T follicular helper cell (primary cell): ENCODE measurements around the gene SEMA3D.

Source experiments
- DNase-seq: peaks from one replicate; pipeline ENCODE4 v3.0.0-alpha.2; 2020; ENCODE audit warnings: low read depth

The SEMA3D gene

DNA sequence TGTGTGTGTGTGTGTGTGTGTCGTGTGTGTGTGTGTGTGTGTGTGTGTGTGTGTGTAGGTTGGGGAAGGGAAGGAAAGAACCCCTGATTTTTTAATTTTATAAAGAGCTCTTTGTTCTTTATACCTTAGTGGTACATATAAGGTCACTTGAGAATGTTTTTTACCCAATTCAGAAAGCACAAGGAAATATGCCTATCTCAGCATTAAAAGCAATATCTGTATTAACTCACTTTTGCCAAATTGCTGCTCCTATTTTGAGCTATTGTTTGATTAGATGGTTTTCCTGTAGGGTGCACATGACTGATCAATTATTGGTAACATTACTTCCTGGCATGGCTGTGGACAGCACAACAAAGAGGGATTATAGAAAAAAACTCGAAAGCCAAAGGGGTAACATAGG lies 60.5 kb downstream of the SEMA3D start:
- no peak for DNase-seq

DNA sequence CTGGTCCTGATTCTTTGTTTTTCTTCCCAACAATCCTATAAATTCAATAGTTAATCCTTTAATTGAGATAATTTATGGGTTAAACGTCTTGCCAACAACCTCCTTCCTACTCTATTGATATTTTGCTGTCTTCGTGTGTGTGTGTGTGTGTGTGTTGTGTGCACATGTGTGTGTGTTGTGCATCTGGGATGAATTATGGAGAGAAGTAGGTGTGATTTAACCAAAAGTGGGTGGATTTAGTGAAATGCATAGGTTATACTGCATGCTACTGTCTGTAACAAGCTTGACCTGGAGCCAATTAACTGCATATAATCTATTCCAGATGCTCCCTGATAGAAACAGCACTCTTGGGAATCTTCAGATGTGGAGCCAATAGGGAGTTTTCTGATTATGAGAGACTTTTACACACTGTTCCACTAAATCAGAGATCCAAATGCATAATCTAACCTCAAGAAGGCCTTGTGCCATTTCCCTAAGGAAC lies 61.2 kb downstream of the SEMA3D start:
- DNase-seq = no peak

DNA sequence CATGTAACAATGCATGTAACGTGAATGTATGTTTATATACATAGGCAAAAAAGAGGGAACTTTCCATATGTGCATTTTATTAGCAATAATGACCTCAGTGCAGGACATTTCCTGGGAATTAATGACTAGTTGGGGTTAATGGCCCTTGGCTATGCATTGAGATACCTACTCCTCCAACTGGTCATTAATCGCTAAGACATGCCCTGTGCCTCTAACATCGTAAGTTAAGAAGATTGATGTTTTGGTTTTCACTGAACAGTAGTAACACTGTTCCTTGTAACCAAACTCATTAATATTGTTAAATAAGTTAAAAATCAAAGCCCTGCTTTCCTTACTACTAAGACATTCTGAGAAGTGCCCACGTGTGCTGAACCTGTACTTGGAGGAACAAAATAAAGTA lies 61.7 kb downstream of the SEMA3D start:
- DNase-seq = no peak

DNA sequence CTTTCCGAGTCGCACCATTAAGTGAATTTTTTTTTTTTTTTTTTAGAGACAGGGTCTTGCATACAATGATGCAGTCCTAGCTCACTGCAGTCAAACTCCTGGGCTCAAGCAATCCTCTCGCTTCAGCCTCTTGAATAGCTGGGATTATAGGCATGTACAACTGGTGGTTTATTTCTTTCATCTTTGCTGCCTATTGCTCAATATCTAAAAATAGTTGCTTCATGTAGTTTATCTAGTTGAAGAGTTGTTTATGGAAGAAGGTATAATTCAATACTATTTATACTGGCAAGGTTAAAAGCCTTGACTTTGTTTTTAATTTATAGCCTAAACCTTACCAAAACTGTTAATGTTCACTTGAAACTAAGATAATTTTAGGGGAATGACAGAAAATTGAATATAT lies 66.9 kb downstream of the SEMA3D start:
- no peak for DNase-seq

DNA sequence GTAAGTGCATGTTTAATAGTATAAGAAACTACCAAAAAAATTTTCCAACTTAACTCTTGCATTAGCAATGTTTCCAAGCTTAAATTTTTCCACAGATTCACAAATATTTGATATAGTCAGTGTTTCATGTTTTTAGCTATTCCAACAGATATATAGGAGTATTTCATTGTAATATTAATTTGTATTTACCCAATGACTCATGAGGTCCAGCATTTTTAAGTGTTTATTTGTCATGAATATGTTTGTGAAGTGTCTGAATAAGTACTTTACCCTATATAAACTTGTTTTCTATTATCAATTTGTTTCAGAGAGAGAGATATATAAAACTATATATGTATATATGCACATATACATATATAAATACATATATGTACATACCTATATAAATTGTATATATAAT lies 71.0 kb downstream of the SEMA3D start:
- DNase-seq = no peak

DNA sequence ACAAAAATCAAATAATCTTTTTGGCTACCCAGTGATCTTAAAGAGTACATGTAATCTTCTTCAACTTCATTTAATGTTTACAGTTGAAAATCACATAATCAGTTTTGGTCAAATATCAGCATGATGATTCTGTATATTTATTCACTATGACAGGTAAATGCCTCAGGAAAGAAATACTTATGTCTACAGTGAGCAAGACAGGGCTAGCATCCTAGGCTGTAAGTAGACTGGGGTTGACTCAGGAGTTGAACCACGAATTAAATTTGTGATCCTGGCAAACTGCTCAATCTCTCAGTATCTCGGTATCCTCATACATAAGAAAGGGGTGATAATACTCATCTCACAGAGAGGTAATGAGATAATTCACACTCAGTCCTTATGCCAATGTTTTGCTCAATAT lies 71.8 kb downstream of the SEMA3D start:
- no peak for DNase-seq

DNA sequence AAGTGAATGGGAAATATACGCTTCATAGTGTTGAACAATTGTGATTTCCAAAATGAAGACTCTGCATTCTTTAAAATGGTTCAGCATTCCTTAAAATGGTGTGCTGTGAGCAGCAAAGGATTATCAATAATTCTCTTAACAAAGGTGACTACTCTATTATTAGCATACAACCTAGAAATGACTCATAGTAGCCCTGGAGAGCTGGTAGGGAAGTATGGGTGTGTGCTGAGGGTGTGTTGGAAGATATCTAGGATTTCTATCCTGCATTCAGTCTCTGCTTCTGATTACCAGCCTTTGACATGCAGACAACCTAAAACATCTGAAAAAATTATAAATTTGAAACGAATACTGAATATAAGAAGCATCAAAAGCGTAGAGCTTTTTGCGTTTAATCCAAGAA lies 72.5 kb downstream of the SEMA3D start:
- no peak for DNase-seq

DNA sequence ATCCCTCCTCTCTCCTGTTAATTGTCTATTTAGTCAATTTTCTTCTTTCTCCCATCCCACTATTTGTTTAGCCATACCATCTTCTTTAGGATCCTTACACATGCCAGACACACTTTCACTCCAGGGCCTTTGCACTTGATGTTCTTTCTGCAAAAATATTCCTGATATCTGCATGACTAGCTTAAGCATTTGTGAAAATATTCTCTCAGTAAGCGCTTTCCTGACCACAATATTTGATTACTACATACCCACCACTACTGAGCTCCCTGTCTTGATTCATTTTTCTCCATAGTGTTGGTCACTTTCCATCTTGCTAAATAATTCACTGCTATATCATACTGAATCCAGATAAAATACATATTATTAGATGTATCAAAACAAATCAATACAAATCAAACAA lies 75.1 kb downstream of the SEMA3D start:
- no peak for DNase-seq

DNA sequence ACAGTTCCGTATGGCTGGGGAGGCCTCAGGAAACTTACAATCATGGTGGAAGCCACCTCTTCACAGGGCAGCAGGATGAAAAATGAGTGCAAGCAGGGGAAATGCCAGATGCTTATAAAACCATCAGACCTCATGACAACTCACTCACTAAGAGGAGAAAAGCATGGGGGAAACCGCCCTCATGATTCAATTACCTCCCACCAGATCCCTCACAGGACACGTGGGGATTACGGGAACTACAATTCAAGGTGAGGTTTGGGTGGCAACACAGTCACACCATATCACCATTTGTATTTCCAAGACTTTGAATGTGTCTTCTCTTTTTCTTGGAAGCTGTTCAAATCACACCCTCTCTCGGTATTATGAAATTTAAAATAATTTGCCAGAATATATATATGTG lies 80.1 kb downstream of the SEMA3D start:
- DNase-seq = no peak

DNA sequence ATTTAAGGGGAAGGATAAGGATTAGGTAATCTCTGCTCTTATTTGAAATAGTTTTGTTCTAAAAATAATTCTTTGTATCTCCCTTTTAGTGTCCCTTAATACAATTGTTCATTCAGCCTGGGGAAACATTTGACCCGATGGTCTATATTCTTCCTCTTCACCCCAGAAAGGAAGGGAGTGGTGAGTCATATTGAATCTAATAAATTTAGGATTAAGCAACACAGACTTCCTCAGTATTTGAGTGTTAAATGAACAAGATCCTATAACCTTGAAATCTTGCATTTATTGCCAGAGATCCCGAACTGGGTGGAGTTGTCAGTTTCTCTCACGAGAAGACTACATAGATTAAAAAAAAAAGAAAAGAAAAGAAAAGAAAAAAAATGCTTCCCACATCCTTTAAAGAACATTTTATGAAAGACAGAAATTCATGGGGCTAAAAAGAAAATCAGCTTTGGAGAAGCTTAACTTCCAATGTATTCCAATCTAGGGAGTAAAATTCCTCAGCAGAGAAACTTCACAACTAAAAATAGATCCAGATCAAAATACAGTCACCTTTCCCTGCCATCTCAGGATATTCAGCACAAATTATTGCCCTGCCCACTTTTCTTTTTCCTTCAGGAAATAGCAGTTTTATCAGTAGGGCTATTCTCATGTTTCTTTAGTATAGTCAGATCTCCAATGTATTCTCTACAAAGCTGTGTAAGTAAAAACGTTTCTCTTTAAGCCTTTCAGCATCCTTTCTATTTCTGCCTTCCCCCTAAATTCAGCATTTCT lies 82.2 kb downstream of the SEMA3D start:
- no peak for DNase-seq

DNA sequence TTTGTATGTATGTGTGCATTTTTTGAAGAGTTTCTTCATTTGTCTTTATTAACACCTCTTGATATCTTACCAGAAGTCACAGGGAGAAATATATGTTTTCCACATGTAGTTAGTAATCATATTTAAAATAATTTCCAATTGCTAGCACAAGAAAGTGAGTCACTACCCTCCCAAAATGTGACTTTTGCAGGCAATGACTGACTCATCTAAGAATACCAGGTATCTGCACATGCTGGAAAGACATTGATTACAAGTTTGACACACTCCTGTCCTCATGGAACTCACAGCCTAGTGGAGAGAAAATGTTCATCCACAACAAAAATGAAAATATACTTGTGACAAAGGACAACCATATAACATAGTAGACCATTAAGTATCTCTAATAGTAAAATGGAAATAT lies 82.9 kb downstream of the SEMA3D start:
- DNase-seq = no peak

DNA sequence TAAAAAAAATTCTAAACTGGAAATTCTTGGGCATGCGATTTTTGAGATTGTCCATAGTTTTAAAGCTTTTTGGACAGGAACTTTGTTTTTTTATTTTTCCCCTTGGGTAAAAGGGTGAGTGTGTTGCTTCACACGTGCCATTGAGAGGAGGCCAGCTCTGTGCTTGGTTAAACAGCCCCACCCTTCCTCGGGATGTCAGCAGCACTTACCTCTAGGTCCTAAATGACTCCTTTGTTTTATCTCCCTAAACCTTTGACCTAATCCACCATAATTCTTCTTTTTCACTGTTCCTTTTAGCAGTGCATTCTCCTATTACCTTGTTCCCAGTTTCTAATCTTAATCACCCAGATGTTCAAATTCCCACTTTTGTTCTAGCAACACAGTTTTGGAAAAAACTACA lies 83.5 kb downstream of the SEMA3D start:
- no peak for DNase-seq

DNA sequence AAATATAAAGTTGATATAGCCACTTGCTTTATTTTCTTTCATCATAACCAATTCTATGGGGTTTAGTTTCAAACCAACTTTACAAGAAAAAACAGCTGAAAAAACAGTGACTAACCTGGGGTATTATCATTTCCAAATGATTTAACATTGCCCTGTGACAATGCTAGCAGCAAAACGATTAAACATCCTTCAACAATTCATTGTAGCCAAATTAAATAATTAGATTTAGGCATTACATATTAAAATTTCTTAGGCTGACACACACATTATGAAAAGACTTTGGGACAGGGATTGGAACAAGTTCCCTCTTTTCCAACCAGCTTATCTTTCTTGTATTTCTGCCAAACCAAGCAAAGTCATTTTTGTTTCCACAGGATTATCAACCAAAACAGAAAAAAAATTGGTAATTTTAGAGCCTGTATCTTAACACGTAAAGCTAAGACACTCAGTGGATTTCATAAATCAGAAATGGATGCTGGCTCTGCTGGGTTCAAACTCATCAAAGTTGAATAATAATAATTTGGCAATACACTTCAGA lies 84.0 kb downstream of the SEMA3D start:
- DNase-seq = no peak

DNA sequence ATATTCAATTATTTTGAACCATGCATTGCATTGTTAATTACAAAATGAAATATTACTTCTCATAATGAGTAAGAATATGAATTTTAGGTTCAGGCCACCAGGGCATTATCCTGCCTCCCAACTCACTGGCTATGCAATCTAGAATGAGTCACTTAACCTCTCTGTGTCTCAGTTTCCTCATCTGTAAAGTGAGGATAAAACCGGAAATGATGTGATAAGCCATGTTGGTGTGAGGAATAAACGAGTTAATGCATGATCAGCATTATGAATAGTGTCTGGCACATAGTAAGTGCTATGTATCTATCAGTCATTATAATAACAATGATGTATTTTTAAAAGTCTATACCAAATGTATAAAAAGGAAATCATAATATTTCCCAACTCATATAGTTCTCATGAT lies 85.5 kb downstream of the SEMA3D start:
- no peak for DNase-seq

DNA sequence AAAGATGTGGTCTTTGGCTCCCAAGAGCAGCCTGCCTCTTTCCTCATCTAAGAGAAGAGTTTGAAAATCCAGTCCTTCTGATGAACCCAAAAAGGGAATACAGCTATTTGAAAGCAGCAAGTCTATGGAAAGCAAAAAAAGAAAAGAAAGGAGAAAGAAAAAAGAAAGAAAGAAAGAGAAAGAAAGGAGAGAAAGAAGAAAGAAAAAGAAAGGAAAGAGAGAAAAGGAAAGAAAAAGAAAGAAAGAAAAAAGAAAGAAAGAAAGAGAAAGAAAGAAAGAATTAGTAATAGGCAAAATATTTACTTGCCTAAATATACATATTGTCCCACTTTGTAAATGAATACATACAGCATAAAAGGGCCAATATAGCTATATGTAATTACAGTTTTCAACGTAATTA lies 89.0 kb downstream of the SEMA3D start:
- DNase-seq = no peak

DNA sequence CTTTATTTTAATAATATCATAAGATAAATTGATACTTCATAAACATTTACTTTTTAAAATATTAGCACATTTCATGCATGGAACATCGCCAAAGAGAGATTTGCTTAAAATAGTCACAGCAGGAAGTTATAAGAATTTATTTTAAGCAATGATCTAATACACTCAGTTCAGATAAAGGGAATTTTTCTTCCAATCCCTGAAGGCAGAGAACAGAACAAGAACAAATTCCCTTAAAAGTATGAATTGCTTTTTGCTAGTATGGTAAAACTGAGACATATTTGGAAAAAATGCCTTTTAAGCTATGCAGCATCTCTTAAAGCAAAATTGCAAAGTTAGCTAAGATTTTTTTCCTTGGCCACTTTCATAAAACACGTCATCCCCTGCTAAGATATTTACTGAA lies 91.0 kb downstream of the SEMA3D start:
- DNase-seq = no peak

DNA sequence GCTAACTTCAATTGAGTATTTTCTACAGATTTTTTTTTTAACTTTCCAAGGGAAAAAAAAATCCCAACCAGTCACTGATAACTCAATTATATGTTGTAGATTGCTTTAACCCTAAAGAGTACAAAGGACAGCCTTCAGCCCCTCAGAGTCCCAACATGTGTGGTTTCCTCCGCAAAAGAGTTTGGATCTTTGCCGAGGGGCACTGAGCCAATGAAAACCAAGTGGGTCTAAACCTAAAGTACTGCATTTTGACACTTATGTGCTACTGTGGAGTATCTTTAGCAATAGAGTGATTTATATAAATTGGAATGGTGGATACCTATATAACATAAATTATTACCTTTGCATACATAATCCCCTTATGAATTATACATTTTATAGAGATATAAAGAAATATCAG lies 91.5 kb downstream of the SEMA3D start:
- no peak for DNase-seq

DNA sequence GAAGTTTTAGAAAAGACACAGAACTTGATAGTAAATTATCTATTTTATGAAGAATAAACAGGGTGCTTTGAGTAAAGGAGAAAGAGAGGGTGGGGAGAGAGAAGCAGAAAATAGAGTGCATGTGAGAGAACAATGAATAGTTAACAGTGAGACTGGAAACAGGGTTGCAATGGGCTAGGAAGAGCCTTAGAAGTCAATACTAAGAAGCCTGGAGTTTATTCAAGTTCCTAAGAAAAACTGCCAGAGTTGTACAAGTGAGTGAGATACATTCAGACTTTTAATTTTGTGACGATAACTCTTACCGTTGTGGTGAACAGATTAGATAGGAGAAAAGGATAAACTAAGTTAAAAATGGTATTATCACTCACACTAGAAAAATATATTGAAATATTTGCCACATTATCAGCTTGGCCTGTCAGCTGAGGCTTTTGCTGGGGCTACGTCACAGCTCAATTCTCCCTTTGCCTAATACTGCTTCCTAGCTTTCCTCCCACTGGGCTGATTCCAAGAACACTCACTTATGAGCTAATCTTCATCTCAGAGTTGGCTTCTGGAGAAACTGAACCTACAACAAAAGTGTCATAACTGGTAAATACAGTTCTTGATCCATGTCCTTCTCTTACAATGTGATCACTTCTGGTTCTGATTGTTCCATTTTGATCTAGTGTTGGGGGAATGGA lies 92.7 kb downstream of the SEMA3D start:
- DNase-seq = no peak

DNA sequence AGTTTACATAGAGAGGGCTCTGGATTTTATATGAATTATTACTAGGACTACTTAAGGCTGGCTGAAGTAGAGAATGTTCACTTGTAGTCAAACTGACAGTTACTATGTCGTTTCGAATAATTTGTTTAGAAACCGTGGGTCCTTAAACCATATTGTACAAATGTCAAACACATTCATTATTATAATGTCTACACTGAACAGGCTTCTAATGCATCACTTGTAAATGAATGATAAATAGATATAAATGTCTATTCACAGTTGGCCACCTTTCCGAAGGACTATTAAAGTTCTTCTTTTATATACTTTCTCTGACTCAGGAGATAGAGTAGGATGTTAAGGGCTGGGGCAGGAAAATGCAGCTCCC lies 95.3 kb downstream of the SEMA3D start:
- no peak for DNase-seq

DNA sequence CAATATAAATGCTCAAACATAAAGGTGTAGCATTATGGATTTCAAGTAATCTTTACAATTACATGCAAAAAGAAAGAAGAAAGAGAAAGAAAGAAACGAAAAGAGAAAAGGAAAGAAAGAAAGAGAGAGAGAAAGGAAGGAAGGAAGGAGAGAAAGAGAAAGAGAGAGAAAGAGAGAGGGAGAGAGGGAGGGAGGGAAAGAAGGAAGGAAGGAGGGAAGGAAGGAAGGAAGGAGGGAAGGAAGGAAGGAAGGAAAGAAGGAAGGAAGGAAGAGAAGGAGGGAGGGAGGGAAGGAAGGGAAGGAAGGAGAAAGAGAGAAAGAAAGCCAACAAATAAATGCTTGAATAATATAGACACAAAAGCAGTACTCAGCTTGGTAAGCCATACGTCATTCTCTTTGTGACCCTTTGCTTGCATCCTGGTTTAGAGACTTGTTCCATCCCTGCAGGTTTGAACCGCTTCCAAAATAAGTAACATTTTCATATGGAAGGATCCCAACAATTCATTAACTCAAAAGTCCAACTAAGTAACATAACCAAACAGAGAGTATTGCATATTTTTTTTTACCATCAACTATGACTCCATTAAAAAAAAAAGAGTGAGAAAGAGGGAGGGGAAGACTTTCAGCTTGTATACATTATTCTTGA lies 95.8 kb downstream of the SEMA3D start:
- no peak for DNase-seq

DNA sequence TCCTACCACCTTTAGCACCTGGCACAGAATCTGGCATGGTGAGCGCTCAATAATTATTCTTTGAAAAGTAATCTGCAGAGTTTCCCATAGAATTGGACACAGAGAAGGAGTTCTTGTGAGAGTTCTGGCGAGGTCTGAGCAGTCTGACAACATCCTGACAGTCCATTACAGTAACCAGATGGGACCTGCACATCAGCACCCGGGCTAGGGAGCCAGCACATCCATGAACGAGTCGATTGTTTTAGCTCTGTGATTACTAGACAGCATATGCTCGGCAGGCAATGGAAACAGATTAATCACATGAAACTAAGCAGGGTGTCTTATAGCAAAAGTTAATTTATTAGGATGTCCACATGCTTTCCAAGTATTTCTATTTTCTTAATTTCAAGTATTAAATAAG lies 96.7 kb downstream of the SEMA3D start:
- DNase-seq = no peak

DNA sequence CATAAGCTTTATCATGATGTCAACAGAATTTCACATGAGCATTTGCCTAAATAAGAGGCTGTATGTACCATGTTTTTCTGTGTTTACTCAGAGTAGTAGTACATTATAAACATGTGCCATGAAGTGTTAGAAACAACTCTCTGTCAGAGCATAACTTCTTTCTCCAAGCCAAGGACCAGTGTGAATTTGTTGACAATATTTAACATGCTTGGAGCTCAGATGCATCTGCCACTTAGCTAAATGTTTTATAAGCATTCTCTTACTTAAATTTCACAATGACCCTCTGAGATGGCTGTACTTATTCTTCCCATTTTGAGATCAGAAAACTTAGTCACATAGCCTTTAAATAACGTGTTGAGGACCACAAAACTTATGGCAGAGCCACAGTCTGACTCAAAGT lies 105.0 kb downstream of the SEMA3D start:
- DNase-seq = no peak

DNA sequence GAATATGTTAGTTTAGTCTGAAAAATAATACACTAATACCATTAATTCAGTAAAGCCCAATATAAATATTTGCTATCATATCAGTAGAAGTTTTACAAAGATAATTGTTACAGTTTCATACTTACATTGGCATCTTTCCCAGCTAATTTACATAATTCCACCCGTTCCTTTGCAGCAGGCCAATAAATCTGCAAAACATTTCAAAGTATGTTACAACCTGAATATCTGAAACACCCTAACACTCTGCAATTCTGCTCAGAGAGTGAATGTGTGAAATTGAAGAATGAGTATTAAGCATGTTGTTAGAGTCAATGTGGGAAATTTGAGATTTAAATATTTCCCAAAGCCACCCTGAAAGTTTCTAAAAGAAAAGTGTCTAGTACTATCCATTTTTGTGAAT lies 105.5 kb downstream of the SEMA3D start:
- no peak for DNase-seq
